CD4-positive, alpha-beta T cell treated with Interleukin-6 for 4 hours (primary cell): ENCODE results near the gene CDYL2.
"Not testable (repeated sequence)": the region's sequence is repeated elsewhere in the genome, so short reads cannot be mapped to it uniquely, and the experiment has no call there.

Experiments used
- DNase-seq: peaks from one replicate; pipeline ENCODE4 v3.0.0-alpha.2; 2020; ENCODE audit warnings: mixed read lengths

The CDYL2 gene

GRCh38 chr16:80804526-80805383, at the start of gene CDYL2:
Gene CDYL2, minus strand, starts transcription at chr16:80804598. Its CDS starts 425 bp downstream, at chr16:80804173.
- peak; percentile 67 for DNase-seq

- DNase-seq = peak; percentile 5
These were observed 48.0 kb upstream of the CDYL2 start for GRCh38 chr16:80852261-80852872.

GRCh38 chr16:80851831-80852230, 47.4 kb upstream of the CDYL2 start:
- DNase-seq = no peak

GRCh38 chr16:80850757-80851156, 46.4 kb upstream of the CDYL2 start:
- no peak for DNase-seq

- DNase-seq = no peak
These were observed 44.5 kb upstream of the CDYL2 start for GRCh38 chr16:80848862-80849261.

- no peak for DNase-seq
These were observed 42.3 kb upstream of the CDYL2 start for GRCh38 chr16:80846680-80847079.

GRCh38 chr16:80846275-80846674, 41.9 kb upstream of the CDYL2 start:
- no peak for DNase-seq

- DNase-seq = no peak
These were observed 40.0 kb upstream of the CDYL2 start for GRCh38 chr16:80844395-80844794.

GRCh38 chr16:80841231-80841630, 36.8 kb upstream of the CDYL2 start:
- no peak for DNase-seq

GRCh38 chr16:80837533-80838147, 33.2 kb upstream of the CDYL2 start:
- DNase-seq = no peak

- no peak for DNase-seq
These were observed 32.4 kb upstream of the CDYL2 start for GRCh38 chr16:80836846-80837245.

- DNase-seq = no peak
These were observed 31.8 kb upstream of the CDYL2 start for GRCh38 chr16:80836202-80836601.

- DNase-seq = no peak
These were observed 26.6 kb upstream of the CDYL2 start for GRCh38 chr16:80831039-80831438.

GRCh38 chr16:80828495-80828894, 24.1 kb upstream of the CDYL2 start:
- DNase-seq = no peak

GRCh38 chr16:80827007-80827406, 22.6 kb upstream of the CDYL2 start:
- no peak for DNase-seq

- DNase-seq = no peak
These were observed 21.0 kb upstream of the CDYL2 start for GRCh38 chr16:80825365-80825758.

GRCh38 chr16:80824623-80825364, 20.4 kb upstream of the CDYL2 start:
- peak; percentile 53 for DNase-seq

- DNase-seq = no peak
These were observed 15.6 kb upstream of the CDYL2 start for GRCh38 chr16:80819988-80820387.

GRCh38 chr16:80816356-80816755, 12.0 kb upstream of the CDYL2 start:
- DNase-seq = no peak

GRCh38 chr16:80815278-80815677, 10.9 kb upstream of the CDYL2 start:
- DNase-seq = not testable (repeated sequence)

GRCh38 chr16:80812593-80812992, 8.2 kb upstream of the CDYL2 start:
- no peak for DNase-seq

- no peak for DNase-seq
These were observed 5.0 kb upstream of the CDYL2 start for GRCh38 chr16:80809366-80809765.

- DNase-seq = no peak
These were observed 3.5 kb upstream of the CDYL2 start for GRCh38 chr16:80807906-80808305.
